Stomach (tissue), 9 donors: ENCODE measurements around the gene INVS. TPM values are rescaled to one million over a fixed set of nuclear protein-coding genes. Genes with fewer than 3 reads are reported as not detected.

Experiments
- DNase-seq, 2 donors: peaks; one replicate each; pipeline versions ENCODE4 v3.0.0 to v3.0.0-alpha.2; 2013 to 2019
- H3K27ac ChIP-seq, 5 donors: fragments of 200-600 bp in 4 of 5; sonication (generic) in 4 of 5; one replicate each; pipeline ENCODE4 v1.5.1; 2013 to 2019; ENCODE audit warnings: mild to moderate bottlenecking in 1 of 5, moderate library complexity in 1 of 5
- H3K27me3 ChIP-seq, 3 donors: fragments of 200-600 bp; sonication (generic); one replicate each; pipeline ENCODE4 v1.5.1; 2017 to 2019; ENCODE audit warnings: mixed run types in 1 of 3
- H3K36me3 ChIP-seq, 4 donors: fragments of 200-600 bp; sonication (generic); 1 replicate in 3 of 4; 2 replicates in 1 of 4; pipeline ENCODE4 v1.5.1; 2016 to 2019
- H3K4me1 ChIP-seq, 4 donors: fragments of 200-600 bp; sonication (generic); one replicate each; pipeline ENCODE4 v1.5.1; 2016 to 2019
- H3K4me3 ChIP-seq, 4 donors: fragments of 200-600 bp; sonication (generic) in 3 of 4; one replicate each; pipeline ENCODE4 v1.5.1; 2016 to 2019; ENCODE audit warnings: mild to moderate bottlenecking in 1 of 4
- H3K9me3 ChIP-seq, 4 donors: fragments of 200-600 bp; sonication (generic); one replicate each; pipeline ENCODE4 v1.5.1; 2016 to 2019
- CTCF ChIP-seq, 7 experiments: fragments of 450-650 bp in 4 of 7; fragments of 200-600 bp in 3 of 7; sonication (generic) in 3 of 7; IDR thresholded peaks; one replicate each; pipeline ENCODE4 v1.5.1; 2016 to 2019; ENCODE audit warnings: antibody characterized with exemption in 7 of 7, control low read depth in 2 of 7, mild to moderate bottlenecking in 1 of 7
- EP300 ChIP-seq: sonication (generic); formaldehyde crosslinking; IDR thresholded peaks from one replicate; pipeline ENCODE4 v1.6.1; 2017; ENCODE audit warnings: antibody characterized with exemption
- POLR2A ChIP-seq, 4 donors: fragments of 450-650 bp; IDR thresholded peaks; one replicate each; pipeline ENCODE4 v1.6.1; 2016; ENCODE audit warnings: antibody characterized with exemption in 4 of 4, control low read depth in 2 of 4, mild to moderate bottlenecking in 1 of 4, moderate library complexity in 1 of 4
- POLR2AphosphoS5 ChIP-seq, 3 donors: sonication (generic); formaldehyde crosslinking; IDR thresholded peaks; one replicate each; pipeline ENCODE4 v1.6.1; 2016; ENCODE audit warnings: antibody characterized with exemption in 3 of 3
- WGBS, 5 donors: extraction: QIAGEN DNeasy Blood & Tissue Kit in 3 of 5; methylation state at CpG; one replicate each; pipeline versions ENCODE4 v1.1.5 to v1.1.7; 2013 to 2018; 5-methylcytosine and 5-hydroxymethylcytosine counted together
- intact Hi-C: fragments of 100-400 bp; cut with DNase I; formaldehyde crosslinking; loops from one replicate; pipeline ENCODE4 v1.15.1; 2023; ENCODE audit warnings: low total_unique reads
- polyA plus RNA-seq, 3 donors: library from polyadenylated mRNA; stranded (reverse); fragments of 200-250 nt; gene quantifications; one replicate each; pipeline ENCODE4 v1.2.3, GENCODE V29; 2013
- total RNA-seq, 5 donors: library from RNA; depleted of rRNA; stranded (reverse); fragments of >200 nt; gene quantifications; one replicate each; pipeline versions ENCODE4 v1.1.0 to v1.2.3, GENCODE V29; 2014 to 2016
- donor health status: healthy with polysubstance abuse.
- donor health status: Bipolar disorder and iron deficiency.
- donor health status: healthy.

The INVS gene
- total and polyA plus RNA-seq, 8 donors, result 3.1 to 54.5 (median 16.7) TPM

DNA sequence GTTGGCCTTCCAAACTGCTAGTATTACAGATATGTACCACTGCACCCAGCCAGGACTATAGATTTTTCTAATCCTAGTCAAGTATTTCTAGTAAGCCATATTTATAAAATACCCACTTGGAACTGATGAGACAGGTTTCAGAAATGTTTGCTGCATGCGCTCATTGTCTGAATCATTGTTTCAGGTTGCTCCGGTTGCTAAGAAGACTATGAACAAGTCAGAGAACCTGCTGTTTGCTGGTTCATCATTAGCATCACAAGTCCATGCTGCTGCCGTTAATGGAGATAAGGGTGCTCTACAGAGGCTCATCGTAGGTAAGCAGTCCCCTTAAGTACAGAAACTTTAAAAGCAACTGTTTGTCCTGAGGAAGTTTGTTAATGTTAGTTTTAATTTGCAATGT lies 5.3 kb downstream of the INVS start:
- DNase-seq, result peak in 1 of 2 donors; percentile 5
- intact Hi-C loops, result no loop called here
- Histone ChIP-seq H3K27ac (no peak overlapping the region), H3K4me3 (no peak overlapping the region), H3K36me3 (peaks cover 14 to 67% (median 51%) of the 10 kb centered on the region in 4 donors), H3K27me3 (no peaks in the 10 kb centered on the region), H3K9me3 (no peaks in the 10 kb centered on the region), H3K4me1 (peaks cover 4 to 10% (median 10%) of the 10 kb centered on the region in 4 donors)
- TF ChIP-seq CTCF (IDR thresholded peaks at IDR 0.05), result no peak
- 77 to 89% (median 87%) methylated on average over 4 of the region's 4 CpGs for WGBS, 5 donors

- Histone ChIP-seq H3K4me1 (peaks cover 0 to 6% (median 2%) of the 10 kb centered on the region in 4 donors), H3K4me3 (no peak overlapping the region), H3K27me3 (no peaks in the 10 kb centered on the region), H3K9me3 (no peaks in the 10 kb centered on the region), H3K27ac (no peak overlapping the region), H3K36me3 (peaks cover 16 to 72% (median 53%) of the 10 kb centered on the region in 4 donors)
- DNase-seq, result no peak
- WGBS, 5 donors, result 0 to 92% (median 53%) methylated on average over 1 of the region's 1 CpG
- intact Hi-C loops, result no loop called here
- TF ChIP-seq POLR2A (IDR thresholded peaks at IDR 0.05) (no peak), POLR2AphosphoS5 (IDR thresholded peaks at IDR 0.05) (no peak), CTCF (IDR thresholded peaks at IDR 0.05) (no peak), EP300 (no peak)
Measured at GRCh38 chr9:100105861-100106260, 6.8 kb downstream of the INVS start.

- Histone ChIP-seq H3K4me3 (no peak overlapping the region), H3K36me3 (peaks cover 16 to 70% (median 52%) of the 10 kb centered on the region in 4 donors), H3K27ac (no peak overlapping the region), H3K27me3 (no peaks in the 10 kb centered on the region), H3K9me3 (no peaks in the 10 kb centered on the region), H3K4me1 (peaks cover 0 to 13% (median 4%) of the 10 kb centered on the region in 4 donors)
- 81 to 93% (median 86%) methylated on average over 2 of the region's 2 CpGs for WGBS, 5 donors
- TF ChIP-seq CTCF (IDR thresholded peaks at IDR 0.05), result no peak
- no peak for TF ChIP-seq POLR2A (IDR thresholded peaks at IDR 0.05)
- TF ChIP-seq POLR2AphosphoS5 (IDR thresholded peaks at IDR 0.05), result no peak
- no peak for TF ChIP-seq EP300
- no peak for DNase-seq
- intact Hi-C loops, result no loop called here
Measured at GRCh38 chr9:100106616-100107015, 7.6 kb downstream of the INVS start.

GRCh38 chr9:100108559-100108958 lies 9.5 kb downstream of the INVS start:
- intact Hi-C loops, result no loop called here

More at GRCh38 chr9:100108559-100108958, 9.5 kb downstream of the INVS start:
- H3K4me1 ChIP-seq, result peaks cover 0 to 18% (median 6%) of the 10 kb centered on the region in 4 donors
- TF ChIP-seq EP300 (no peak), POLR2AphosphoS5 (IDR thresholded peaks at IDR 0.05) (no peak), CTCF (IDR thresholded peaks at IDR 0.05) (no peak), POLR2A (IDR thresholded peaks at IDR 0.05) (no peak)
- WGBS, 5 donors, result 60 to 85% (median 73%) methylated on average over 2 of the region's 2 CpGs
- H3K9me3 ChIP-seq, result no peaks in the 10 kb centered on the region
- H3K27ac ChIP-seq, result no peak overlapping the region
- H3K4me3 ChIP-seq, result no peak overlapping the region
- no peaks in the 10 kb centered on the region for H3K27me3 ChIP-seq
- H3K36me3 ChIP-seq, result peaks cover 16 to 56% (median 47%) of the 10 kb centered on the region in 4 donors
- peak in 1 of 2 donors; percentile 56 for DNase-seq
